Body of pancreas (tissue), 4 donors: ENCODE data around the gene MEN1.

Experiments
- POLR2A ChIP-seq, 3 donors: fragments of 450-650 bp; IDR thresholded peaks; one replicate each; pipeline ENCODE4 v1.6.1; 2016; ENCODE audit warnings: antibody characterized with exemption in 3 of 3, mild to moderate bottlenecking in 2 of 3
- TF ChIP-seq, protein P1 (sequence below), 7 experiments: fragments of 450-650 bp in 4 of 7; fragments of 200-600 bp in 3 of 7; sonication (generic) in 3 of 7; IDR thresholded peaks; one replicate each; pipeline ENCODE4 v1.5.1; 2016 to 2019; ENCODE audit warnings: antibody characterized with exemption in 7 of 7

DNA sequence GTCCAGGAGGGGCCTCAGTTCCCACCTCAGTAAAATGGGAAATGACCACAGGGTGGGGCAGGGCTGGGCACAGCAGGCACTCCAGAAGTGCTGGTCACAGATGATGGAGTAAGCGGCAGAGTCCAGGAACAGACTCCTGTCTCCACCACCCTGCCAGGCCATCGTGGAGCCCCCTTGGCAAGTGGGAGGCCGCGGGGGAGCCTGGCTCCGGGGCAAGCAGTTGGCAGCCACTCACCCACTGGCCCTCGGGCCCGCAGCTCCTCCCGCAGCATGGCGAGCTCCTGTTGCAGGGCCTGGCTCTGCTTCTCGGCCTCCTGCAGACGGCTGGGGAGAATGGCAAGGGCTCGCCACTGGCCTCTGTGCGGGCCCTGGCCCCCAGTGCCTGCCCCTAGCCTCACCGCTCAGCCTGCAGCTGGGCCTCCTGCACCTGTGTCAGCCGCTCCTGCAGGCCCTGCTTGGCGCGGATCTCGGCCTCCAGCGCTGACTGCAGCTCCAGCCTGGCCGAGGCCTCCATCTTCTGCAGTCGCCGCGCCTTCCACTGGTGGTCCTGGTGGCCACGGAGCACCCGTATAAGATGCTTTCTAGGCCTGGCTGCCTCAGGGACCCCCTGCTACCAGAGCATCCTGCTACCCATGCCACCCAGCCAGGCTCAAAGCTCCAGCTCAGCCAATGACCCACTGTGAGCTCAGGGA, 23.8 kb upstream of the MEN1 start:
- TF ChIP-seq, protein P1, sequence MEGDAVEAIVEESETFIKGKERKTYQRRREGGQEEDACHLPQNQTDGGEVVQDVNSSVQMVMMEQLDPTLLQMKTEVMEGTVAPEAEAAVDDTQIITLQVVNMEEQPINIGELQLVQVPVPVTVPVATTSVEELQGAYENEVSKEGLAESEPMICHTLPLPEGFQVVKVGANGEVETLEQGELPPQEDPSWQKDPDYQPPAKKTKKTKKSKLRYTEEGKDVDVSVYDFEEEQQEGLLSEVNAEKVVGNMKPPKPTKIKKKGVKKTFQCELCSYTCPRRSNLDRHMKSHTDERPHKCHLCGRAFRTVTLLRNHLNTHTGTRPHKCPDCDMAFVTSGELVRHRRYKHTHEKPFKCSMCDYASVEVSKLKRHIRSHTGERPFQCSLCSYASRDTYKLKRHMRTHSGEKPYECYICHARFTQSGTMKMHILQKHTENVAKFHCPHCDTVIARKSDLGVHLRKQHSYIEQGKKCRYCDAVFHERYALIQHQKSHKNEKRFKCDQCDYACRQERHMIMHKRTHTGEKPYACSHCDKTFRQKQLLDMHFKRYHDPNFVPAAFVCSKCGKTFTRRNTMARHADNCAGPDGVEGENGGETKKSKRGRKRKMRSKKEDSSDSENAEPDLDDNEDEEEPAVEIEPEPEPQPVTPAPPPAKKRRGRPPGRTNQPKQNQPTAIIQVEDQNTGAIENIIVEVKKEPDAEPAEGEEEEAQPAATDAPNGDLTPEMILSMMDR (IDR thresholded peaks at IDR 0.05), result no peak
- TF ChIP-seq POLR2A (IDR thresholded peaks at IDR 0.05), result no peak
